Cerebellar cortex (tissue), 1 donor: ENCODE data around the gene SEZ6.

Source experiments
- DNase-seq: peaks from one replicate; pipeline ENCODE4 v3.0.0-alpha.2; 2015; ENCODE audit warnings: low spot score

Gene SEZ6

DNA sequence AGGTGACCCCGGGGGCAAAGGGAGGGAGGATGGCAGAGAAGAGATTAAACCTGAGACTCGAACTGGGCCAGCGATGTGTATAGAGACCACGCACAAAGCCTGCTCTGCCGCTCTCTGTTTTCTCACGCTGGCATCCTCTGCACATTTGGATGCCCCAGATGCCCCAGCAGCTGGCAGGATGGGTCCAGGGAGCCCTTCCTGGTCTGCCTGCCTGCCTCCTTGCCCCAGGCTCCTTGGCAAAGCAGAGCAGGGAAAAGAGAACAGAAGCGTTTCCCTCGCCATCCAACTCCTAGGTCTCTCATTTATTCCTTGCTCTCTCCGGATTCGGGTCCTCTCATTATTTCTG lies 31.9 kb upstream of the SEZ6 start:
- no peak for DNase-seq

- no peak for DNase-seq
These were observed 30.8 kb upstream of the SEZ6 start for GRCh38 chr17:29036584-29036983.

- no peak for DNase-seq
These were observed 28.7 kb upstream of the SEZ6 start for GRCh38 chr17:29034510-29034909.

DNA sequence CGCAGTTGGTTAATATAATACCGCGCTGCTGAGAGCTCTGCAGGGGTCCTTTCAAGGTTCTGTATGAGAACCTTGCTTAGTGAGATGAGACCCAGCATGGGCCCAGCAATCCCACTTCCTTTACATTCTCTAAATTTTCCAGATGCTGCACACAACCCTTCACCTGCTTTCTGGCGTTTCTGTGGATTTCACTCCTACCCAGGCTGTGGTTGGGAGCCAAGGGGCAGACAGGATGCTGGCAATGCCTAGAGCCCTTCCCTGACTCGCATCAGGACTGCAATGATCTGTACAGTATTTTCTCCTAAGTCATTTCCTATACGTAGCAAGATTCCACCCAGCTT lies 27.0 kb upstream of the SEZ6 start:
- DNase-seq = no peak

- DNase-seq = no peak
These were observed 26.4 kb upstream of the SEZ6 start for GRCh38 chr17:29032013-29032856.

- no peak for DNase-seq
These were observed 25.7 kb upstream of the SEZ6 start for GRCh38 chr17:29031488-29031887.

DNA sequence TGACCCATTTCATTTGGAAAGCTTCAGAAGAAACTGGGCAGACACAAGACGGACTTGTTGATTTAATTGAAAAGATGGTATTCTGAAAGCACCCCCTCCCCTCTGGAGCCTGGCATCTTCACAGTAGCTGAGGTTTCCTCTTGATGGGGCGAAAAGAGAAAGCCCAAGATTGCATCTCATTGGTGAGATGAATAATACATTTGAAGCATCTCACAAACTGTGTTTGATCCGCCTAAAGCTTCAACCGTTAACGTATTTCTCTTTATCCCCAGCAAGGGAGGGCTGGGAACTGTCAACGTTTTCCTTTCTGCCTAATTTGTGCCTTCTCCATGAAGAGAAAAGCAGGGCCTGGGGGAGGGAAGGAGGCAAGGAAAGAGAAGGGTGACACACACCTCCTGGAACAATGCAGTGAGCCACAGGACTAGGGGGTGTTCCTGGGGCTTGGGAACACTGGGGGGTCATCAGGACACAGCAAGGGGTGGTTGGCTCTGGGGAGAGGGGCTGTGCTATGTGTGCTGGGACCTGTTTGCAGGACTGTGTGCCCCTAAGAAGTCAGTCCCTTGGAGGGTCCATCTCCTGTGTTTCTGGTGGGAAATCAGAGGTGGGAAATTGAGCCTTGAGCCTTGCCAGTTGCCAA lies 18.6 kb upstream of the SEZ6 start:
- DNase-seq = no peak

GRCh38 chr17:29022074-29022473 lies 16.2 kb upstream of the SEZ6 start:
- DNase-seq = no peak

DNA sequence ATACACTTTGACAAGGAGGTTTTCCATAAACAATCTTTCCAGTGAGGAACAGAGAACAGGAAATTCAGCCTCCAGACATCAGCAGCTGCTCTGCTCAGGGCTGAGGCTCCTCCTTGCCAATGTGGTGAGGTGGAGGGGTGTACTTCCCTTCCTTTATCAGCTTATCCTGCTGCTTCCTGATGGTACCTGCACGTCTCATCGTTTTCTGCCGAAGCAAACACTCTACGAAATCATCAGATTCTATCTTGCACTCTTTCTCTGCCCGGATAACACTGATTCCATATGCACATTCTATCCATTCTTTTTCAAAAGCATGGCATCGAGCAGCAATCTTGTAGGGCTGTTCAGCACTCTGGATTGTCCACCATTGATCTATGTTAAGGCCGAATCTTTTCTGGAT lies 15.4 kb upstream of the SEZ6 start:
- no peak for DNase-seq

DNA sequence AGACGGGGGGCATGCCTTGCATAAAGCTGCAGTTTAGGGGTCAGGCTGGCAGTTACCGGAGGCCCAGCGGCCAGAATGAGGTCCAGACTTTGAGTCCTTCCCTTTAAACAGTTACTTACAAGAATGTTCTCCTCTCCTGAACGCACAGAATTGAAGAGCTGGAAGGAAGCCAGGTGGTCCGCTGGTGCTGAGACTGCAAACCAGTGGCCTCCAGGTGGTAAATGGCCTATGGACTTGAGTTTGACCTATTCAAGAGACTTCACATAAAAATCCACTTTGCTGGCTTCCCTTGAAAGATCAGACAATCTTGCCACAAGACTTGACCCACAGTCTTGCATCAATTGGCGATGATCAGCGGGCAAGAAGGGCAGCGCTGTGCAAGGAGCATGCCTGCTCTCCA lies 14.7 kb upstream of the SEZ6 start:
- no peak for DNase-seq

DNA sequence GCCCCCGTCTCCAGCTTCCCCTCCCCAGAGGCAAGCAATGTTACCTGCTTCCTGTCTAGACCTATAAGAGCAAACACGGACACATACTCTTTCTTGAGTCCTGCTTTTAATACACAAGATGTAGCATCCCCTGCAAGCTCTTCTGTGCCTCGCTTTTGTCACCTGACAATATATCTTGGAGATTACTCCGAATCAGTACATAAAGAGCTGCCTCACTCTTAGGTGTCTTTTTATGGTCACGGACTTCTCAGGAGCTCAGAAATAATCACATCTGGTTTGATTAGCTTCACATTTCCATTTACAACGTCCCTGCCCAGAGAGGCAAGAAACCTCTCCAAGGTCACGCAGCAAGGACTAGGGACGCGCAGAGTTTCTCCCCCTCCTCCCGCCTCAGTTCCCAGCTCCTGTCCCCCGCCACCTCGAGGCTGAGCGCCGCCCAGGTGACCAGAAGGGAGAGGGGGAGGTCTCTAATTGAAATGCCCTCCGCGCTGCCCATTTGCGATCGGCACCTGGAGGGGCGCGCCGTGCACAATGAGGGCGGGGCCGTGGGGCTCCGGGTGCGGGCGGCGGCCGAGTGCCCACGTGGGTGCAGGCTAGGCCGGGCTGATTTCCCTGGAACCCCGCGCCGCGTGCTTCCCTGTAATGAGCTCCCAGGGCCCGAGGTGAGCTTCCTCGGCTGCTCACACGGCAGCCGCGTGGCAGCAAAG lies 13.8 kb upstream of the SEZ6 start:
- DNase-seq = peak; percentile 35

GRCh38 chr17:29018788-29019474 lies 13.1 kb upstream of the SEZ6 start:
- DNase-seq = no peak

- no peak for DNase-seq
These were observed 10.7 kb upstream of the SEZ6 start for GRCh38 chr17:29016345-29017210.

- no peak for DNase-seq
These were observed 8.9 kb upstream of the SEZ6 start for GRCh38 chr17:29014716-29015115.

GRCh38 chr17:29012535-29012934 lies 6.7 kb upstream of the SEZ6 start:
- DNase-seq = no peak

DNA sequence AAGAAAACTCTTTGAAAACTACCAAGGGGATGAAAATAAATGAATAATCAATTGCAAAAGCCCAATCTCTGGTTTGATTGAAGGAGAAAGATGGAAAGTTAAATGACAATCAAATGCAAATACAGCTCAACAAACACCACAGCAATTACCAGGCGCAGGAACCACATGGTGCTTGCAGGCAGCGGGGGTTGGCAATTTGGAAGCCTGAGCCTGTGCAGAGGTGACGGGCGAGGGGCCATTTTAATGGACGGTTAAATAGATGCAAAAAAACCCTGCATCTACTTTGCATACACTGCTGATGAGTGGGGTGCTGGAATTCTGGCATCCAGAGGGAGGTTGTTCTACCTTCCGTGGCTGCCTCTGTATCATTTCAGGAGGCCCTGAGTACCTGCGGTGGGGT lies 4.8 kb upstream of the SEZ6 start:
- no peak for DNase-seq

DNA sequence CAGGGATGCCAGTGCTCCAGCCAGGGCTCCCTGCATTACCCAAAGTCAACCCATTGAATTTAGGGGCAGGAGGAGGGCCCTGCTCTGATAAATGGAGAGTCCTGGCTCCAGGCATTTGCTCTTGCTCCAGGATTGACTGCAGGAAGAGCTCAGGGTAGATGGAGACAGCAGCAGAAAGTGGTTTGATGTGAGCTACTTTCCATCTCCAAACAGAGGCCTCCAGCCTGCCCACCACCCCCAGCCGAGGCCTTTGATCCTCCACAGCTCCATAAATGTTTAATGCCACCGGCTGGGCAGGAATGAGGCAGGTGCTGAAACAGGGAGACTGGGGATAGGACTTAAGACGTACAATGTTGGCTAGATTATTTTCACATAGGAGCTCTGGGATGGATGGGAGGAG lies 4.3 kb upstream of the SEZ6 start:
- no peak for DNase-seq

DNA sequence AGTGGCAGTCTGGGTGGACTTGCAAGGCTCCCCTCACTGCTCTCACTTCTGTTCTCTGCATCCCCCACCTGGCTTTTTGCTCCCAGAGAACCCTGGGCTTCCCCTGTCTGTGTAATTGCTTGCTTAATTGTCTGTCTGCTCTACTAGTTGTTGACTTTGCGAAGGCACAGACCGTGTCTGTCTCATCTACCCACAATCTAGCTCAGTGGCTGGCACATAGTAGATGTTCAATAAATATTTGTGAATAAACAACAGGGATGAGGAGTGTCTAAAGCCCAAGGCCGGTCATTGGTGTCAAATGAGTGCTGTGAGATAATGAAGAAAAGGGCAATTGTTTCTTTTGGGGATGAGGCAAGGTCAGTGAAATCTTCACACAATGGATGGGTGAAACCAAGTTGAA lies 2.8 kb upstream of the SEZ6 start:
- DNase-seq = no peak

DNA sequence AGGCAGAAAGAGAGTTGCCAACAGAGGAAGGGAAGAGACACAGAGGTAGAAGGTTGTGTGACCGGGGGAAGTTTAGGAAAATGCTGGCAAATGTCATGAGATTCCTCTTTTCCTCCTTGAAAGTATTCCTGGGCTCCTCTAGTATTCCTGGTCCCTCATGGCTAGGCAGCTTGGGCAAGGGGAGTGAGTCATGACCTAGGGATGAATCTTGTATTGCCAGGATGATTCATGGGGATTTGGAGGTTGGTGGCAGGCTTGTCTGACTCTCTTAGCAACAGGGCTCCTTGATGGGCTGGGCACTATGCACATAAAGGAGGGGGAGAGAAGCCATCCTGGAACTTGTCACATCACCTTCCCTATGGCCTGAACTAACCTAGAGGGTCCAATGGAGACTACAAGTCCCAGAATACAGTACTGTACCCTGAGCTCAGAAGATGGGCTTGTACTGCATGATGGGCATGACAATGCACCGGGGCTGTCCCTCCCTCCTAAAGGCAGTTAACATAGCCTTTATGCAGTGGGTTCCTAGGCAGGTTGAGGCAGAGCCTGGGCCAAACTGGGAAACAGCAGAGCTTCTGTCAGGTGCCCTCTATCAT lies 2.1 kb upstream of the SEZ6 start:
- no peak for DNase-seq

GRCh38 chr17:29007456-29007855 lies 1.6 kb upstream of the SEZ6 start:
- DNase-seq = no peak

DNA sequence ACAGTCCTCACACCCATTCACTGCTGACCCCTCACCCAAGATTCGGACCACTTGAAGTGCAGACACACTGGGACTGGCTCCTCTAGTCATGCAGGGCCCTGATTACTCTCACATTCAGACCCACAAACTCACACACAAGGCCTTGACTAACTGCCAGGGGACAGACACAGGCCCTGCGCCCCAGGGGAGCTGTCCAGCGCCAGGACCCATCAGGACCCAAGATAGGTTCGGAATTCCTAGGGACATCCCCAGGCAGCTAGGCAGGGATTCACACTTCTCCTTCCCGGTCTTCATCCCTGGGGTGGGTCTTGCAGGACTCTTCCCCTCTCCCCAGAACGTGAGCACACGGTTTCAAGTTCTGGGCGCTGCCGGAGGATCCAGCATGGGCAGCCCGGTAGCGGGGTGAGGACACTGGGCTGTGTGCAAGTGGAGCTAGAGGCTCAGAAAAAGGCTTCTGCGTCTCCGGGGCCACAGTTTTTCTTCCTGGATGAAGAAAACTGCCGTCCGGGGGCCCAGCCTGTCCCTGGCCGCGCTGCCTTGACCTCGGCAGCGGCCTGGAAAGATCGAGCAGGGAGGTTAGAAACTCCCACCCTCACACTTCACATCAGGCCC lies 1.6 kb downstream of the SEZ6 start:
- no peak for DNase-seq
